ENCODE data around the gene SCYGR7.

DNA sequence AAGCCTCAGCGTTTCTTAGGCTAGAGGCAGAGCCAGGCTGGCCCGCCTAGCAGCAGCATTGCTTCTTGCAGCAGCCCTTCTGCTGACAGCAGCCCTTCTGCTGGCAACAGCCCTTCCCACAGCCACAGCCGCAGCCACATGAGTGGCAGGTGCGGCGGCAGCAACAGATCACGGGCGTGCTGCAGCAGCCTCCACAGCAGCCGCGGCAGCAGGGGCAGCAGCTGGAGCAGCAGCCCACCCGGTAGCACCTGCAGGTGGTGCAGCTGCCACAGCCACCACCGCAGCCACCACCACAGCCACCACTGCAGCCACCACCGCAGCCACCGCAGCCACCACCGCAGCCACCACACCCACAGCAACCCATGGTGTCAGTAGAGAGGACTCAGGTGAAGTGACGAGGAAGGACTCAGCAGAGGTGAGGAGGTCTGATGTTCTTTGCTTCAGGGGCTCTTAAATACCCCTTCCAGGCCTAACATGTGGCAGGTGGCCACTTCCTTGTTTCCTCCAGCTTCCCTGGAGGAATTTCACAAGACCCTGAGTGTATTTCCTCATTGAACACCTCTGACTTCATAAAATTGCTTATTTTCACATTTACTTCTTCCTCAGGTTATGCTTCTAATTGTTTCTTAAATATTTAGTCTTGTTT lies 3.6 kb upstream of the SCYGR7 start, which contains the start of gene SCYGR6:
- no peak for TF ChIP-seq CTCF (IDR thresholded peaks at IDR 0.05)
- no peak for TF ChIP-seq POLR2A (IDR thresholded peaks at IDR 0.05)
